Lung (tissue), 12 donors: Measurements from ENCODE around the gene DHX32. TPM values are rescaled to one million over a fixed set of nuclear protein-coding genes. Genes with fewer than 3 reads are reported as not detected.

Experiments used
- ATAC-seq: fragments of 200-7000 bp; cut with Tn5 transposase; one replicate; pipeline ENCODE4 v1.9.1; 2020; ENCODE audit warnings: moderate number of reproducible peaks; ENCODE audit not compliant: insufficient read depth, low FRiP score
- DNase-seq, 3 donors: peaks; one replicate each; pipeline ENCODE4 v3.0.0-alpha.2; 2013 to 2017
- H3K27ac ChIP-seq, 2 donors: one replicate each; pipeline ENCODE4 v1.5.1; 2013; ENCODE audit warnings: mild to moderate bottlenecking in 2 of 2, moderate library complexity in 2 of 2, control low read depth in 1 of 2, inconsistent platforms in 1 of 2, low read depth in 1 of 2, low read length in 1 of 2
- H3K27me3 ChIP-seq, 3 donors: one replicate each; pipeline ENCODE4 v1.5.1; 2013; ENCODE audit warnings: low read length in 2 of 3; ENCODE audit not compliant: control insufficient read depth in 3 of 3, insufficient read depth in 3 of 3
- H3K36me3 ChIP-seq, 4 donors: one replicate each; pipeline ENCODE4 v1.5.1; 2013; ENCODE audit warnings: low read length in 4 of 4, mild to moderate bottlenecking in 1 of 4, moderate library complexity in 1 of 4; ENCODE audit not compliant: control insufficient read depth in 4 of 4, insufficient read depth in 4 of 4
- H3K4me1 ChIP-seq, 5 donors: one replicate each; pipeline ENCODE4 v1.5.1; 2013; ENCODE audit warnings: low read length in 5 of 5, mild to moderate bottlenecking in 2 of 5, moderate library complexity in 1 of 5; ENCODE audit not compliant: control insufficient read depth in 5 of 5, insufficient read depth in 5 of 5
- H3K4me3 ChIP-seq: one replicate; pipeline ENCODE4 v1.5.1; 2013; ENCODE audit warnings: mild to moderate bottlenecking, control low read depth, moderate library complexity
- H3K9ac ChIP-seq, 2 donors: one replicate each; pipeline ENCODE4 v1.5.1; 2013; ENCODE audit warnings: low read length in 2 of 2, control low read depth in 1 of 2; ENCODE audit not compliant: insufficient read depth in 1 of 2
- H3K9me3 ChIP-seq, 4 donors: one replicate each; pipeline ENCODE4 v1.5.1; 2013; ENCODE audit warnings: low read length in 3 of 4, mild to moderate bottlenecking in 1 of 4, moderate library complexity in 1 of 4; ENCODE audit not compliant: control insufficient read depth in 4 of 4, insufficient read depth in 3 of 4
- CTCF ChIP-seq: IDR thresholded peaks from 2 replicates; pipeline ENCODE4 v1.5.1; 2012; ENCODE audit warnings: mild to moderate bottlenecking; ENCODE audit errors: control extremely low read depth, extremely low read depth
- WGBS, 2 donors: extraction: QIAGEN DNeasy Blood & Tissue Kit; methylation state at CpG; one replicate each; pipeline ENCODE4 v1.1.7; 2013; 5-methylcytosine and 5-hydroxymethylcytosine counted together
- polyA plus RNA-seq, 2 donors: library from polyadenylated mRNA; stranded (reverse); fragments of 200-250 nt; gene quantifications; one replicate each; pipeline ENCODE4 v1.2.1, GENCODE V29; 2013
- total RNA-seq, 2 donors: library from RNA; depleted of rRNA in 1 of 2; stranded (reverse); fragments of >200 nt in 1 of 2; gene quantifications; one replicate each; pipeline ENCODE4 v1.2.1, GENCODE V29; 2014 to 2021
- donor health status: control.
- donor health status: control.
- donor health status: Bipolar disorder and iron deficiency.
- donor health status: healthy.
- donor health status: DM: yes; HTN: yes; CAD: no.

DHX32 gene
- total and polyA plus RNA-seq, 4 donors: 15.2 to 33.8 (median 25.5) TPM

GRCh38 chr10:125795637-125796190 is 85.4 kb downstream of the DHX32 start:
- no peak overlapping the region for H3K9ac ChIP-seq
- TF ChIP-seq CTCF: no peak
- H3K27ac ChIP-seq: no peak overlapping the region
- no peaks in the 10 kb centered on the region for H3K4me1 ChIP-seq
- no peak overlapping the region for H3K4me3 ChIP-seq
- H3K27me3 ChIP-seq: no peaks in the 10 kb centered on the region
- DNase-seq (no peak), ATAC-seq (no peak)
- no peaks in the 10 kb centered on the region for H3K9me3 ChIP-seq
- 79 to 88% methylated on average over 8 of the region's 8 CpGs for WGBS, 2 donors
- H3K36me3 ChIP-seq: peaks cover 16 to 37% (median 20%) of the 10 kb centered on the region in 4 donors

GRCh38 chr10:125795128-125795527 is 86.0 kb downstream of the DHX32 start:
- Histone ChIP-seq H3K27me3 (no peaks in the 10 kb centered on the region), H3K9ac (no peak overlapping the region), H3K36me3 (peaks cover 16 to 37% (median 20%) of the 10 kb centered on the region in 4 donors), H3K4me3 (no peak overlapping the region), H3K27ac (no peak overlapping the region), H3K4me1 (no peaks in the 10 kb centered on the region), H3K9me3 (no peaks in the 10 kb centered on the region)
- DNase-seq (no peak), ATAC-seq (no peak)
- WGBS, 2 donors: 92 to 97% methylated on average over 2 of the region's 2 CpGs
- no peak for TF ChIP-seq CTCF

- no peaks in the 10 kb centered on the region for H3K27me3 ChIP-seq
- H3K36me3 ChIP-seq: peaks cover 16 to 50% (median 26%) of the 10 kb centered on the region in 4 donors
- DNase-seq (no peak), ATAC-seq (no peak)
- no peaks in the 10 kb centered on the region for H3K9me3 ChIP-seq
- H3K4me3 ChIP-seq: no peak overlapping the region
- 89 to 92% methylated on average over 14 of the region's 14 CpGs for WGBS, 2 donors
- TF ChIP-seq CTCF: no peak
- H3K9ac ChIP-seq: no peak overlapping the region
- H3K27ac ChIP-seq: no peak overlapping the region
- no peaks in the 10 kb centered on the region for H3K4me1 ChIP-seq
Observed at GRCh38 chr10:125792342-125793300, 88.5 kb downstream of the DHX32 start.
